MCF 10A (cell line): Measurements from ENCODE around the gene STK25. TPM values are rescaled to one million over a fixed set of nuclear protein-coding genes. Genes with fewer than 3 reads are reported as not detected.

ENCODE experiments used
- BruUV-seq: library from RNA; stranded (reverse); fragments of 400-500 nt; replicated peaks from 2 replicates; lab custom pipeline; 2021; lab: Mats Ljungman, UMichigan
- CTCF ChIA-PET: fragments of 300-600 bp; sonication (Branson Sonifier 250); formaldehyde crosslinking; extraction: SDS; loops from one replicate; lab custom pipeline; 2021; ENCODE audit warnings: antibody characterized with exemption, inconsistent platforms; lab: Yijun Ruan, JAX
- POLR2A ChIA-PET: fragments of 300-600, 350-650 bp; sonication (Branson Sonifier 250); formaldehyde crosslinking; extraction: SDS; loops from one replicate; lab custom pipeline; 2020; ENCODE audit warnings: antibody characterized with exemption, inconsistent platforms; lab: Yijun Ruan, JAX
- DNase-seq: peaks from one replicate; pipeline ENCODE4 v3.0.0-alpha.2; 2018; ENCODE audit not compliant: unreplicated experiment
- H3K27ac Mint-ChIP-seq: one replicate; pipeline ENCODE4 v1.8.0; 2022; ENCODE audit warnings: mild to moderate bottlenecking, low read depth, mixed read lengths; ENCODE audit not compliant: unreplicated experiment
- H3K27me3 Mint-ChIP-seq: one replicate; pipeline ENCODE4 v1.8.0; 2022; ENCODE audit warnings: mixed read lengths; ENCODE audit not compliant: insufficient read depth, unreplicated experiment
- H3K36me3 Mint-ChIP-seq: one replicate; pipeline ENCODE4 v1.8.0; 2022; ENCODE audit warnings: mild to moderate bottlenecking, moderate library complexity, mixed read lengths; ENCODE audit not compliant: insufficient read depth, unreplicated experiment
- H3K4me1 Mint-ChIP-seq: one replicate; pipeline ENCODE4 v1.8.0; 2022; ENCODE audit warnings: mixed read lengths; ENCODE audit not compliant: insufficient read depth, unreplicated experiment
- H3K4me3 Mint-ChIP-seq: one replicate; pipeline ENCODE4 v1.8.0; 2022; ENCODE audit warnings: mild to moderate bottlenecking, moderate library complexity, mixed read lengths; ENCODE audit not compliant: unreplicated experiment
- H3K9me3 Mint-ChIP-seq: one replicate; pipeline ENCODE4 v1.8.0; 2022; ENCODE audit warnings: mixed read lengths; ENCODE audit not compliant: unreplicated experiment
- CTCF ChIP-seq: fragments of 200-600 bp; IDR thresholded peaks from one replicate; pipeline ENCODE4 v1.8.0; 2022; ENCODE audit warnings: antibody characterized with exemption, mild to moderate bottlenecking; ENCODE audit not compliant: unreplicated experiment
- intact Hi-C: fragments of 100-400 bp; cut with micrococcal nuclease; formaldehyde crosslinking; loops from 2 replicates; pipeline ENCODE4 v1.14.1; 2022
- total RNA-seq: library from RNA; stranded (reverse); gene quantifications from 2 replicates; pipeline ENCODE4 v1.2.3, GENCODE V29; 2022

STK25 gene
- total RNA-seq, 1 experiment from 2014 or later, result 117 TPM

GRCh38 chr2:241461693-241462677 is 46.4 kb downstream of the STK25 start:
- TF ChIP-seq CTCF, result no peak
- Mint-ChIP-seq H3K27ac (no peak overlapping the region), H3K36me3 (peaks cover 7% of the 10 kb centered on the region), H3K9me3 (no peaks in the 10 kb centered on the region), H3K27me3 (no peaks in the 10 kb centered on the region), H3K4me3 (no peak overlapping the region), H3K4me1 (no peaks in the 10 kb centered on the region)
- CTCF ChIA-PET, result interaction anchor here (0.5 to 0.6 kb wide), 2 partner anchors 21 to 44 kb away, joined by 3 to 4 read pairs; no protein-coding TSS in a partner anchor
- POLR2A ChIA-PET, result interaction anchor here (0.7 to 1.3 kb wide), 2 partner anchors 12 to 15 kb away, joined by 3 to 4 read pairs; no protein-coding TSS in a partner anchor
- no TSS peak for BruUV-seq
- intact Hi-C loops, result no loop called here
- no peak for DNase-seq

- TF ChIP-seq CTCF, result no peak
- Mint-ChIP-seq H3K4me3 (no peak overlapping the region), H3K9me3 (no peaks in the 10 kb centered on the region), H3K27ac (no peak overlapping the region), H3K36me3 (peaks cover 7% of the 10 kb centered on the region), H3K4me1 (no peaks in the 10 kb centered on the region), H3K27me3 (no peaks in the 10 kb centered on the region)
- ChIA-PET POLR2A (interaction anchor here (1.3 kb wide), 1 partner anchor 13 kb away, joined by 3 read pairs; no protein-coding TSS in a partner anchor), CTCF (interaction anchor here (0.6 to 1.2 kb wide), 4 partner anchors 23 to 561 kb away, joined by 3 to 5 read pairs (median 4); no protein-coding TSS in a partner anchor)
- no peak for DNase-seq
- intact Hi-C loops, result no loop called here
- BruUV-seq, result no TSS peak
Observed at GRCh38 chr2:241460631-241461030, 47.8 kb downstream of the STK25 start.

GRCh38 chr2:241459520-241459919 is 48.9 kb downstream of the STK25 start:
- Mint-ChIP-seq H3K36me3 (peaks cover 7% of the 10 kb centered on the region), H3K27ac (no peak overlapping the region)

More at GRCh38 chr2:241459520-241459919, 48.9 kb downstream of the STK25 start:
- no peak overlapping the region for H3K4me3 Mint-ChIP-seq
- TF ChIP-seq CTCF, result no peak
- no peak for DNase-seq
- H3K9me3 Mint-ChIP-seq, result no peaks in the 10 kb centered on the region
- no TSS peak for BruUV-seq
- CTCF ChIA-PET, result no interaction called here
- POLR2A ChIA-PET, result interaction anchor here (1.0 kb wide), 1 partner anchor 15 kb away, joined by 3 read pairs; no protein-coding TSS in a partner anchor
- no peaks in the 10 kb centered on the region for H3K27me3 Mint-ChIP-seq
- intact Hi-C loops, result no loop called here
- H3K4me1 Mint-ChIP-seq, result no peaks in the 10 kb centered on the region
